Endothelial cell of umbilical vein (primary cell): Measurements from ENCODE around the gene HSPB1. TPM values are rescaled to one million over a fixed set of nuclear protein-coding genes. Genes with fewer than 3 reads are reported as not detected.

Source experiments
- BruUV-seq: library from RNA; stranded (reverse); fragments of 400-500 nt; replicated peaks from 2 replicates; lab custom pipeline; 2021; lab: Mats Ljungman, UMichigan
- CTCF ChIA-PET: fragments of 300-600, 350-600 bp; sonication (Branson Sonifier 250); formaldehyde crosslinking; loops from one replicate; lab custom pipeline; 2021; ENCODE audit warnings: antibody characterized with exemption, inconsistent platforms; lab: Charles Lee
- POLR2A ChIA-PET: fragments of 300-600, 350-600 bp; sonication (Branson Sonifier 250); formaldehyde crosslinking; loops from one replicate; lab custom pipeline; 2021; ENCODE audit warnings: antibody characterized with exemption, inconsistent platforms; lab: Charles Lee
- DNase-seq: peaks from one replicate; pipeline ENCODE4 v3.0.0-alpha.2; 2011; ENCODE audit warnings: low read depth, low spot score
- FAIRE-seq: peaks from 2 replicates; lab custom pipeline; 2011; peaks lifted over from hg19 to GRCh38; lab: Jason Lieb, UNC
- H2AFZ ChIP-seq: 2 replicates; pipeline ENCODE4 v1.6.0; 2012; ENCODE audit warnings: low read depth, low read length, control low read depth, inconsistent platforms
- H3K27ac ChIP-seq: 2 replicates; pipeline ENCODE4 v1.5.1; 2011; ENCODE audit warnings: low read depth, mild to moderate bottlenecking, control low read depth, low read length, moderate library complexity; ENCODE audit not compliant: insufficient read depth
- H3K27me3 ChIP-seq, 2 experiments: 2 replicates each; pipeline versions ENCODE4 v1.6.0 to v1.6.1; 2011; ENCODE audit warnings: low read length in 2 of 2, mixed read lengths in 1 of 2; ENCODE audit not compliant: control insufficient read depth in 2 of 2, insufficient read depth in 2 of 2
- H3K36me3 ChIP-seq, 2 experiments: 2 replicates in 1 of 2; 3 replicates in 1 of 2; pipeline ENCODE4 v1.5.1; 2011; ENCODE audit warnings: low read length in 2 of 2, mild to moderate bottlenecking in 1 of 2, moderate library complexity in 1 of 2; ENCODE audit not compliant: control insufficient read depth in 2 of 2, insufficient read depth in 2 of 2; ENCODE audit errors: extremely low read depth in 1 of 2
- H3K4me1 ChIP-seq: 3 replicates; pipeline ENCODE4 v1.5.1; 2011; ENCODE audit warnings: mild to moderate bottlenecking, low read length; ENCODE audit not compliant: control insufficient read depth, insufficient read depth; ENCODE audit errors: extremely low read depth
- H3K4me2 ChIP-seq: 2 replicates; pipeline ENCODE4 v1.6.1; 2011; ENCODE audit warnings: low read length, control low read depth, mixed read lengths; ENCODE audit not compliant: insufficient read depth
- H3K4me3 ChIP-seq, 3 experiments: fragments of 200-600 bp in 1 of 3; sonication (generic), shearing (Covaris generic) in 1 of 3; replicated peaks in 1 of 3; 2 replicates each; pipeline ENCODE4 v1.5.1; 2011 to 2016; ENCODE audit warnings: control low read depth in 3 of 3, low read length in 3 of 3, mild to moderate bottlenecking in 2 of 3, inconsistent platforms in 1 of 3, low read depth in 1 of 3, moderate library complexity in 1 of 3; ENCODE audit not compliant: insufficient read depth in 1 of 3
- H3K79me2 ChIP-seq: 2 replicates; pipeline ENCODE4 v1.6.0; 2012; ENCODE audit warnings: low read length, inconsistent platforms; ENCODE audit not compliant: control insufficient read depth, insufficient read depth
- H3K9ac ChIP-seq: replicated peaks from 2 replicates; pipeline ENCODE3; 2011; ENCODE audit warnings: low read length, control low read depth; ENCODE audit not compliant: insufficient read depth; ENCODE audit errors: extremely low read depth
- H3K9me1 ChIP-seq: replicated peaks from 3 replicates; pipeline ENCODE4 v1.6.0; 2011; ENCODE audit warnings: mild to moderate bottlenecking, low read length; ENCODE audit not compliant: control insufficient read depth, insufficient read depth; ENCODE audit errors: extremely low read depth
- H3K9me3 ChIP-seq: replicated peaks from 2 replicates; pipeline ENCODE4 v1.5.1; 2012; ENCODE audit warnings: low read length, inconsistent platforms; ENCODE audit not compliant: control insufficient read depth, insufficient read depth
- H4K20me1 ChIP-seq: replicated peaks from 2 replicates; pipeline ENCODE3; 2011; ENCODE audit warnings: mild to moderate bottlenecking, low read length; ENCODE audit not compliant: control insufficient read depth, insufficient read depth; ENCODE audit errors: extremely low read depth
- EZH2 ChIP-seq: IDR thresholded peaks from 2 replicates; pipeline ENCODE4 v1.6.1; 2012; ENCODE audit warnings: borderline replicate concordance, low read depth, mild to moderate bottlenecking, moderate library complexity, low read length, inconsistent platforms; ENCODE audit not compliant: severe bottlenecking
- FOS ChIP-seq: IDR thresholded peaks from 2 replicates; pipeline ENCODE4 v1.6.1; 2011; ENCODE audit warnings: mild to moderate bottlenecking, low read length, moderate library complexity, borderline replicate concordance; ENCODE audit not compliant: insufficient read depth
- GATA2 ChIP-seq: IDR thresholded peaks from 2 replicates; pipeline ENCODE4 v1.7.0; 2011; ENCODE audit warnings: low read depth, mild to moderate bottlenecking, moderate library complexity, mixed read lengths, low read length; ENCODE audit not compliant: insufficient read length, insufficient read depth
- JUN ChIP-seq: IDR thresholded peaks from 2 replicates; pipeline ENCODE4 v1.6.1; 2011; ENCODE audit warnings: borderline replicate concordance, low read depth; ENCODE audit not compliant: insufficient read length, insufficient read depth
- MYC ChIP-seq: IDR thresholded peaks from one replicate; pipeline ENCODE4 v1.6.1; 2011; ENCODE audit warnings: mild to moderate bottlenecking, low read depth, low read length
- POLR2A ChIP-seq: IDR thresholded peaks from 2 replicates; pipeline ENCODE4 v1.6.1; 2012; ENCODE audit warnings: low read depth, mild to moderate bottlenecking, control low read depth, low read length
- POLR2AphosphoS5 ChIP-seq: IDR thresholded peaks from 2 replicates; pipeline ENCODE4 v1.6.1; 2012; ENCODE audit warnings: low read depth, mild to moderate bottlenecking, control low read depth, low read length, moderate library complexity; ENCODE audit not compliant: insufficient read depth
- dilution Hi-C: fragments of 300-500 bp; cut with MboI; formaldehyde crosslinking; loops from one replicate; pipeline ENCODE4 v1.15.0; 2019; ENCODE audit warnings: low sequenced_read_pairs; ENCODE audit not compliant: extremely low pct_ligation_motif_present
- intact Hi-C: fragments of 100-400 bp; cut with micrococcal nuclease; formaldehyde crosslinking; loops from one replicate; pipeline ENCODE4 v1.10.0; 2022
- polyA plus RNA-seq, 4 experiments: library from polyadenylated mRNA; depleted of rRNA in 3 of 4; stranded (reverse) in 3 of 4; unstranded in 1 of 4; fragments of >200 nt; gene quantifications; 2 replicates each; pipeline versions ENCODE4 v1.2.1 to v1.2.3, GENCODE V29; 2011 to 2012; ENCODE audit warnings: missing spikeins in 1 of 4
- total RNA-seq: library from RNA; stranded (reverse); gene quantifications from 2 replicates; pipeline ENCODE4 v1.2.3, GENCODE V29; 2021
- TF ChIP-seq, protein P1 (sequence below), 2 donors: IDR thresholded peaks; 1 replicate in 1 of 2; 2 replicates in 1 of 2; pipeline ENCODE4 v1.5.1; 2011; ENCODE audit warnings: low read length in 2 of 2, mild to moderate bottlenecking in 2 of 2, moderate library complexity in 2 of 2, control low read depth in 1 of 2, inconsistent platforms in 1 of 2, low read depth in 1 of 2; ENCODE audit not compliant: insufficient read depth in 1 of 2; ENCODE audit errors: extremely low read depth in 1 of 2
- TF ChIP-seq, protein P2 (sequence below): IDR thresholded peaks from 2 replicates; pipeline ENCODE4 v1.6.1; 2011; ENCODE audit not compliant: insufficient read depth, insufficient read length

The HSPB1 gene
- total and polyA plus RNA-seq, 2 donors (not counting 3 experiments of a cell fraction or from before 2014, with no cell fraction given), result 1,748 to 3,130 TPM

DNA sequence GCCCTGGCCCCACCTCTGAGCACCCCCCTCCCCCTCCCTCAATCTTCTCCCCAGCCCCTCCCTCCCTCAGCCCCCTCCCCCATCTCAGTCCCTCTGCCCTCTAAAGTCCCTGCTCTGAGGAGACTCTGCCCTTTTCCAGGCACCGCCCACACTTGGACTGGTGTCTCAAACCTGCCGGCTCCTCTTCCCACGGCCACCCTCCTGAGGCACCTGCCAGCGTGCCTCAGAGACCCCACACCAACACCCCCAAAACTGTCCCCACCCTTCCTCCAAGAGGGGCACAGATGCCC is 34.6 kb upstream of the HSPB1 start:
- no peak overlapping the region for H3K27ac ChIP-seq
- H2AFZ ChIP-seq, result no peak overlapping the region
- H3K4me2 ChIP-seq, result no peak overlapping the region
- no peaks in the 10 kb centered on the region for H4K20me1 ChIP-seq
- dilution Hi-C loops, result no loop called here
- H3K9me1 ChIP-seq, result no peaks in the 10 kb centered on the region
- peaks cover 4% of the 10 kb centered on the region for H3K4me1 ChIP-seq
- ChIA-PET POLR2A (no interaction called here), CTCF (no interaction called here)
- peaks cover 27 to 33% of the 10 kb centered on the region in 2 experiments for H3K27me3 ChIP-seq
- TF ChIP-seq GATA2, result no peak
- no peak for TF ChIP-seq MYC
- no peak for TF ChIP-seq EZH2
- TF ChIP-seq, protein P1, sequence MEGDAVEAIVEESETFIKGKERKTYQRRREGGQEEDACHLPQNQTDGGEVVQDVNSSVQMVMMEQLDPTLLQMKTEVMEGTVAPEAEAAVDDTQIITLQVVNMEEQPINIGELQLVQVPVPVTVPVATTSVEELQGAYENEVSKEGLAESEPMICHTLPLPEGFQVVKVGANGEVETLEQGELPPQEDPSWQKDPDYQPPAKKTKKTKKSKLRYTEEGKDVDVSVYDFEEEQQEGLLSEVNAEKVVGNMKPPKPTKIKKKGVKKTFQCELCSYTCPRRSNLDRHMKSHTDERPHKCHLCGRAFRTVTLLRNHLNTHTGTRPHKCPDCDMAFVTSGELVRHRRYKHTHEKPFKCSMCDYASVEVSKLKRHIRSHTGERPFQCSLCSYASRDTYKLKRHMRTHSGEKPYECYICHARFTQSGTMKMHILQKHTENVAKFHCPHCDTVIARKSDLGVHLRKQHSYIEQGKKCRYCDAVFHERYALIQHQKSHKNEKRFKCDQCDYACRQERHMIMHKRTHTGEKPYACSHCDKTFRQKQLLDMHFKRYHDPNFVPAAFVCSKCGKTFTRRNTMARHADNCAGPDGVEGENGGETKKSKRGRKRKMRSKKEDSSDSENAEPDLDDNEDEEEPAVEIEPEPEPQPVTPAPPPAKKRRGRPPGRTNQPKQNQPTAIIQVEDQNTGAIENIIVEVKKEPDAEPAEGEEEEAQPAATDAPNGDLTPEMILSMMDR (IDR thresholded peaks at IDR 0.05; ENCODE audit: extremely low read depth in 1 of 2, insufficient read depth in 1 of 2, low read depth in 1 of 2, low read length in 2 of 2), result no peak
- TF ChIP-seq POLR2A, result no peak
- TF ChIP-seq, protein P2, sequence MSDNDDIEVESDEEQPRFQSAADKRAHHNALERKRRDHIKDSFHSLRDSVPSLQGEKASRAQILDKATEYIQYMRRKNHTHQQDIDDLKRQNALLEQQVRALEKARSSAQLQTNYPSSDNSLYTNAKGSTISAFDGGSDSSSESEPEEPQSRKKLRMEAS, result no peak
- TF ChIP-seq JUN, result no peak
- TF ChIP-seq POLR2AphosphoS5, result no peak
- TF ChIP-seq FOS, result no peak
- intact Hi-C loops, result loop anchor here (5.0 kb wide), 1 partner anchor 41 kb away; no protein-coding TSS in a partner anchor
- BruUV-seq, result no TSS peak
- FAIRE-seq (no peak), DNase-seq (no peak)
- H3K79me2 ChIP-seq, result no peaks in the 10 kb centered on the region
- no peaks in the 10 kb centered on the region for H3K36me3 ChIP-seq
- no peak overlapping the region for H3K4me3 ChIP-seq
- H3K9me3 ChIP-seq, result no peaks in the 10 kb centered on the region
- H3K9ac ChIP-seq, result no peak overlapping the region
